Measurements from ENCODE around the gene CLCN5.

The CLCN5 gene

GRCh38 chrX:49922291-49923241 lies at the start of gene CLCN5:
TSS of gene CLCN5 (plus strand) at chrX:49922596. CDS start at chrX:49925299, 2,703 bp downstream.
- FAIRE-seq = peak; percentile 56

DNA sequence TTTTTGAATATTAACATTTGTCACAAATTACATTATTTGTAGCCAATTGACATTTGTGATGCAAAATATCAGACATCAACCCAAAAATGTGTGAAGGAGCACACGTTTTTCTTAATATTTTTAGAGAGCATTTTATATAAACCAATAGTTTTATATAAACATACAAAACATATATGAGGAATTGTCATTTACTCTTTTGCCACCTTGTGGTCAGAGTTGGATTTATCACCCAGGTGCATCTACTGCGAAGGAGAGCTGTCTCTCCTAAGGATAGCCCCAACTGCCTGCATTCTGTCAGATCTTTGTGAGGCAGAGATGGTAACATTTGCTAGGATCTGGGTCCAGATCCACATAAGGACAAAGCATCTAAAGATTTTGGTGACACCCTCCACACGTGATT lies 45.6 kb upstream of the CLCN5 start:
- FAIRE-seq = peak; percentile 20

DNA sequence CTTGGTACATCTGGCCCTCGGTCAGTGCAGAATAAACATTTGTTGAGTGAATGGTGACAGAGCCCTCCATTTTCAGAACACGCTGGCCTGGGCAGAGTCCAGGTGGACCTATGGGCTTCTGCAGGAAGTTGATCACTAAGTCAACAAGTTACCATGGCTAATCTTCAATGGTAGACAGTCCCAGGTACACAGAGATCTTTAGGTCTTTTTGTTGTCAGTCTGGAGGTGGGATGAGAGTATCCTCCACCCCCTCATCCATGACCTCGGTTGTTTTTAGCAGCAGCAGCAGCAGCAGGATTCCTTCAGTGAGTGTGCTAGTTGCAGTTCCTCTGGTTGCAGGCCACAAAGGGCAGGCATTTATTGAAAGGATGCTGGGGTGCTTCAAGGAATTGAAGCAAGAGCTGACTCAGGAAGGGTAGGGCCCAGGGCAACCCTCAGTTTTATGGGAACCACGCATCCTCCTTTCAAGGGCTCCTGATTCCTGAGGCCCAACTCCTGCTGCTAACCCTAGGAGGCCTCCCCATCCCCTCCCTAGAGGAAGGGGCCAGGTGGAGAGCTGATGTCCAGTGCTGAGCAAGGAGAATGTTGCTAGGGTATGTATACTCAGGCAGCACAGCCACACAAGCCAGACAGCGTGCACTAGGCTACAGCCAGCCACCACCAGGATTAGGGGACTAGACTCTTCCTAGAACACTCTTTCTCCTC lies 44.8 kb upstream of the CLCN5 start:
- no peak for FAIRE-seq

DNA sequence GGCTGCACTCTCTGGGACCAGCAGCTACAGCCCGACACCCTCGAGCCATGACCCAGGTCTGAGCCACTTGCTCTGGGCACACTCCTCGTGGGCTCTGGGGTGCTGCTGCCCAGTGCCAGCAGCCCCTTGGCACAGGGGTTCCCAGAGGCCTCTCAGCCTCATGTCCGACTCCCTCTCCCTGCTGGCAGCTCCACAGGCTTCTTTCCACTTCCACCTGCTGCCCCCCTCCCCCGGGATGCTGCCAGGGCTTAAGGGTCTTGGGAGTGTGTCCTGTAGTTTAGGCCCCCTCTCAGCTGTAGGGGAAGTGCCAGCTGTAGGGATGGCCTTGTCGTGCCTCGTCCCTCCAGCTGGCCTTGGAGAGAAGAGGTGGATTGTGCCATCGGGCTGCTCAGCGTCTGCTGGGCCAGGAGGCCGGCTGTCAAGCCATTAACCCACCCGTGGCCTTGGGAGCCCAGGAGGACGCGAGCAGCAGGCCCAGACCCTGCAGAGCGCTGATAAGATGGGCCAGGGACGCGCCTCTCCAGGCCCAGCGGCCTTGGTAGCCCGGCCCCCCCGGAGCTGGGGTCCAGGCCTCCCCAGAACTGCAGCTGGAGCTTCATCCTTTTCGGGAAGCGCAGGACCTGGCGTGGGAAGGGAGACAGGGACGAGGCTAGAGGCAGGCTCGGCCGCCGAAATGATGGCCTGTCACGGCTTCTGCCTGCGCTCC lies 44.1 kb upstream of the CLCN5 start:
- FAIRE-seq = no peak

DNA sequence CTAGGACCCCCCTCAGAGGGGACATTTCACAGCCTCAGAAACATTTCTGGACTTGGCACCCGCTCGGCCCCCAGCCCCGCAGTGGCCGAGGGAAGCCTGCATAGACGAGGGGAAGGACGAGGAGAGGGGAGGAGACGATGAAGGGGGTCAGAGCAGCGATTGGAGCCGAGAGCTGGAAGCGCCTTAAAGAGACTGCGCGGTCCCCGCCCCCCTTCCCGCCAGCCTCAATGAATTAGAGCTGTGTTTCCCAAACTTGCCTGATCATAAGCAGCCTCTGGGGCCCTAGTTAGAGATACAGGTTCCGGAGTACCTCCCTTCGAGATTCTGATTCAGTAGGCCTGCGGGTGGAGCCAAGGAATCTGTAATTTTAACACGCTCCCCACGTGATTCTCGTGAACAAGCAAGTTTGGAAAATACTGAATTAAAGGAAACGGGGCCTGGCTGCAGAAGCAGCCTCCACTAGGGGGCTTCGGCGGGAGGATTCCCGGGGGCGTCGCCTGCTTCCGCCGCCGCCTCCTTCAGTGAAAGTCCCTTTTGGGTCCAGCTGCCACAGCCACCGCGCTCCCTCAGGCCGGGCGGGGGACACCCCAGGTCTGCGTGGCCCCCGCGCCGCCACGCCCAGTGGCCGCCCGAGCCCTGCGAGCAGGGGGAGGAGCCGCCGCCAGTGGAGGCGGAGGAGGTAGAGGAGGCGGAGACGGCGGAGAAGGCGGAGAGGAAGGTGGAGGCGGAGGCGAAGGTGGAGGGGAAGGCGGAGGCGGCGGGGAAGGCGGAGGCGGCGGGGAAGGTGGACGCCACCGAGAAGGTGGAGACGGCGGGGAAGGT lies 43.4 kb upstream of the CLCN5 start, which contains the start of gene USP27X:
Gene USP27X, plus strand, starts transcription at position 651 of the 822 bp plus-strand sequence. CDS start 824 bp downstream, outside the sequence.
- FAIRE-seq = no peak

GRCh38 chrX:49879656-49880277 lies 42.6 kb upstream of the CLCN5 start:
- no peak for FAIRE-seq

- FAIRE-seq = no peak
These were observed 41.7 kb upstream of the CLCN5 start for GRCh38 chrX:49880668-49881067.

DNA sequence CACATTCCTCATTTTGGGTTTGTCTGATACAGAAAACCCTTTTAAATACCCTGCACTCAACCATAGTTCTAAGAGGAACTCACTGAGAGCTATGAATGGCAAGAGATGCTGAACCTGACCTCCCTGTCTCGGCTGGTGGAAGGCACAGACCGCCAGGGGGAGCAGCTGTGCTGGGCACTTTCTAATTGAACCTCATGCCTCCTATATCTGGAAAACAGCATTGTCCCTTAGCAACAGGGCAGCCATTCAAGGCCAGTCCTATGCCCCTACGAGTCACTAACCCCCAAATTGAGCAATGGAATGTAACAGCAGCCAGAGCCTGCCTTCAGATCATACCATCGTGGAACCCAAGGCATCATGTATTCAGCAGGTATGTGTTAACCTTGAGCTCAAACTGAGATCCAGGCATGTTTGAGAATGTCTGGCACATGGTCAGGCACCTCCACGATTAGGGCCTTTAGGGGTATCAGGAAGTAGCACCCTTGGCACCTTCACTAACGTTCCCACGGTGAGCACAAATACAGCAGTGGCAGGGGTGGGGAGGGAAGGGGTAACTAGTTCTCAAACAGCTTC lies 38.0 kb upstream of the CLCN5 start:
- FAIRE-seq = peak; percentile 49

- no peak for FAIRE-seq
These were observed 29.9 kb upstream of the CLCN5 start for GRCh38 chrX:49892542-49892941.

- no peak for FAIRE-seq
These were observed 25.4 kb upstream of the CLCN5 start for GRCh38 chrX:49896951-49897350.

DNA sequence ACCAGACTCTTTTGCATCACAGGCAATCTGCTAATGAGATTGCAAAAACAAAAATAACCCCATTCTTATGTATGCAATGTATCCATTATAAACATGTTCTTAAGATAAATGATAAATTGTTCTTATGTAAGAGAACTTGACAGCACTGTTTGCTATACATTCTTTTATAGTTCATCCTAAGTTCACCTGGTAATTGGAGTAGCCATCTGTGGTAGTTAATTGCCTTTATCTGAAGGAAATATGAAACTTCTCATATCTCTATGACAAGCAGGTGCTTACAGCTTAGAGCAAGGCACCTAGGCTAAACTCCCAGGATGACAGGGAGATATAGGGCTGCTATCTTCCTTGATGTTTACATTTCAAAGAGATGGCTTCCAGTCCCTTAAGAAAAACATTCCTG lies 21.3 kb upstream of the CLCN5 start:
- no peak for FAIRE-seq

GRCh38 chrX:49910344-49910743 lies 12.1 kb upstream of the CLCN5 start:
- FAIRE-seq = no peak

DNA sequence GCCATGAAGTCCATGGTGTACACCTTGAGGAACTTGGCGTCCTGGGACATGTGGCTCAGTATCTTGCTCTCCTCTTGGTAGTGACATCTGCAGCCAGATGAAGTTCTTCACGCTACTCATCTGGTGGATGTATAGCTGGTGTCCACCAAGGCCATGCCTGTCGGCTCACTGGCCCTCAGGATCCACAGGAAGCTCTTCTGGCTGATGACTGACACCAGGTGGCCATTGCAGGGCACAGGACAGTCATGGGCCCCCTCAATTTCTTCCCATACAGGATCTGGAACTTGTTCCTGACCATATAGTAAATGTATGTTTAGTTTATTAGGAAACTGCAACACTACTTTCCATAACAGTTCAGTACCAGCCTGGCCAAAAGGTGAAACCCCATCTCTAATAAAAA lies 10.3 kb upstream of the CLCN5 start:
- no peak for FAIRE-seq

DNA sequence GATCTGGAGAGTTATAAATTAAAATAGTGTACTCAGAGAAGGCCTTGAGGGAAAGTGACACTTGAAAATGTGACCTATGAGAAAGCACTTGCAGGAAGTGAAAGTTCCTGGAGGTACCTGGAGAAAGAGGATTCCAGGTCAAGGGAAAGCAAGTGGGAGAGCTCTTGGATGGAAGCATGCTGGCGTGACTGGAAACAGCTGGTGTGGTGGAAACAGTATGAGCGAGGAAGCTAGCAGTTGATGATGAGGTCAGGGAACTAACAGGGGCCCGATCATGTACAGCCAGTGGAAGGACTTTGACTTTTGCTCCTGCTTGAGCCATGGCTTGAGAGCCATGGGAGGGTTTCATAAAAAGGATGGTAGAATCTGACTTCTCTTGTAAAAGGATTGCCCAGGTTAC lies 9.5 kb upstream of the CLCN5 start:
- FAIRE-seq = no peak

DNA sequence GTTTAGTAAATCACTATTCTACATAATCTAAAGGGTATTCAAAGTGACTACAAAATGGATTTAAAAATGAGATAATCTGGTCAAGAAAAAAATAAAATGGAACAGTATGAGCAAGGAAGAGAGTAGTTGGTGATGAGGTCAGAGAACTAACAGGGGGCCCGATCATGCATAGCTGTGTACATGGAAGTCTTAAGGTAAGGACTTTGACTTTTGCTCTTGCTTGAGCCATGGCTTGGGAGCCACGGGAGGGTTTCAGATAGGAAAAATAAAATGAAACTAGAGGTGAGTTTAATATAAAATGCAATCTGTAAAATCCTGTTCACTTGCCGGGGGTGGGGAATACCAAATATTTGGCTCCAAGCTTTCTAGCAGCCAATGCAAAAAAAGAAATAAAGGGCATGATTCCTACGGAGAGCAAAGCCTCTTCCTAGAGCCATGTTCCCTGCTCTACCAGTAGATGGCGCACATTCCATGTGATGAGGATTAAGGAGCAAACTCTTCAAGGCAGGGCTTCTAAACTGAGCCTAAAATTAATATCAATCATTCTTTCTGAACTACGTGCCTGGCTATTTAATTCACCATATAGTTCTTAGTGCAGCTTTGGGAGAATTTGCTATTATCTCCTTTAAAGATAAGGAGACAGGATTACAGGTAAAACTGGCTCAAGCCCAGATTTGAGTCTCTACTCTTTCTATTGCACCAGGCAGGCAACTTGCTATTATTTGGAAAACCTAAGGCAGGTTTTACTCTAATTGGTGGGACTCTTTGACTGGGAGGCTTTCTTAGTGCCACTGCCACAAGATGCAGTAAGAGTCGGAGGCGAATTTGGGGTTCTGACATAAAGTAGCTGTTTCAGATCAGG lies 6.8 kb upstream of the CLCN5 start:
- FAIRE-seq = peak; percentile 38

- FAIRE-seq = no peak
These were observed 2.8 kb upstream of the CLCN5 start for GRCh38 chrX:49919617-49920016.

DNA sequence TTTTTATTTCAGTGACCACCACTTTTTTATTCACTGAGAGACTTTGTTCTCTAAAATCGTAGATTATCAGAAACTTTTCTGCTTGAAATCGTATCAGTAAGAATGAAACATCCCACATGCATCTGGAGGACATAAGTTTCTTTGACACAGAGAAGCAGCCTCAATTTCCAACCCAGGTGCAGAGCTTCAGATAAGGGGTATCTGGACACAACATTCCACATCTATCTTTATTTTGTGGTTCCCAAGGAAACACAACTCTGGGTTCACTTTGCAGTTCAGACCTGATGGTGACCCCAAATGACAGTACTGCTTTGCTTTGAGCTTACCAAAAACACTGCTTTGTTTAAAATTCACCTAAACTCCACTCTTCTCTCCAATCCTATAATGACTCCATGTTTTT lies 1.3 kb upstream of the CLCN5 start:
- no peak for FAIRE-seq

GRCh38 chrX:49925176-49925575 lies 2.8 kb downstream of the CLCN5 start:
- no peak for FAIRE-seq

GRCh38 chrX:49930039-49930438 lies 7.6 kb downstream of the CLCN5 start:
- no peak for FAIRE-seq

DNA sequence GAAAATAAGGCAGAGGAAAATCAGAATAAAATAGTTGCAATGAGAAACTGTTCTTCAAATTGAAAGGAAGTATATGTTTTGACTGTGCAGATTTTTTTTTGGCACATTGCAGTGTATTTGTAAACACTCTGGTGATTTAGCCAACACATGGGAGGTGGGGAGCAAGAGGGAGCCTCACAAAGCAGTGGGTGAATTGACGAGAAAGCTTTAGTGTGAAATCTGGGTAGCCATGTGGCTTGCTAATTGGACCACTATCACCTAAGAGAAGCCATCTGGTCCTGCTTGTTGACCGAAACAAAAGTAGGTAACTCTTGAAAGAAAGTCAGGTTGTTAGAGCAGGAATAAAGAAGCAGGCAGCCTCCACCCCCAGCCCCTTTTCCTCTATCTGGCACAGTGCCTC lies 10.4 kb downstream of the CLCN5 start:
- no peak for FAIRE-seq

GRCh38 chrX:49934148-49934547 lies 11.8 kb downstream of the CLCN5 start:
- FAIRE-seq = no peak
